Ishikawa (cell line): ENCODE measurements around the gene PKD2.

ENCODE experiments used
- NFIC ChIP-seq: IDR thresholded peaks from 2 replicates; pipeline ENCODE4 v1.6.1; 2012
- RAD21 ChIP-seq: IDR thresholded peaks from 2 replicates; pipeline ENCODE4 v1.6.1; 2012; ENCODE audit warnings: low read depth
- USF1 ChIP-seq: IDR thresholded peaks from 2 replicates; pipeline ENCODE4 v1.6.1; 2012

DNA sequence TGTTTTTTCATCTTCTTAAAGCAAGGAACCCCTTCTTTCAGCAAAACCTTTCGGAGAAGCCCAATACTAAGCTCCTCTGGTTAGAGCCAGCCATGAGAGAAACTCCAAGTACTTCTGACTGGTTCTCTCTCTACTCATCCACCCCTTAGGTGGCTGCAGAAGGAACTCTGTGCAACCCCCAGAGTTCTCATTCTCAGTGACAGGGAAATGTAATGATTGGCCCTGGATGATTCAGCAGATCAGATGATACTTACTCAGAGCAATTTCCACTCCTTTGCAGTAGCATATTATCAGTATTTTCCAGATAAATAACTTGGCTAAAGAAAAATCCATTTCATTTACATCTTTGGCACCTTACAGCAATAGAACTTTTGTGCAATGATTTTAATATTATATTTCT lies 28.8 kb upstream of the PKD2 start:
- TF ChIP-seq RAD21 (no peak), USF1 (no peak), NFIC (no peak)
